D721Med (cell line): ENCODE results near the gene LDB2.

ENCODE experiments used
- DNase-seq: peaks from one replicate; pipeline ENCODE4 v3.0.0; 2011; ENCODE audit warnings: low spot score; ENCODE audit not compliant: insufficient read length
- FAIRE-seq: peaks from 2 replicates; lab custom pipeline; 2011; peaks lifted over from hg19 to GRCh38; lab: Jason Lieb, UNC
- TF ChIP-seq, protein P1 (sequence below): IDR thresholded peaks from 2 replicates; pipeline ENCODE4 v1.5.1; 2012; ENCODE audit warnings: mild to moderate bottlenecking, control low read depth; ENCODE audit not compliant: insufficient read depth; ENCODE audit errors: missing control alignments

Gene LDB2

DNA sequence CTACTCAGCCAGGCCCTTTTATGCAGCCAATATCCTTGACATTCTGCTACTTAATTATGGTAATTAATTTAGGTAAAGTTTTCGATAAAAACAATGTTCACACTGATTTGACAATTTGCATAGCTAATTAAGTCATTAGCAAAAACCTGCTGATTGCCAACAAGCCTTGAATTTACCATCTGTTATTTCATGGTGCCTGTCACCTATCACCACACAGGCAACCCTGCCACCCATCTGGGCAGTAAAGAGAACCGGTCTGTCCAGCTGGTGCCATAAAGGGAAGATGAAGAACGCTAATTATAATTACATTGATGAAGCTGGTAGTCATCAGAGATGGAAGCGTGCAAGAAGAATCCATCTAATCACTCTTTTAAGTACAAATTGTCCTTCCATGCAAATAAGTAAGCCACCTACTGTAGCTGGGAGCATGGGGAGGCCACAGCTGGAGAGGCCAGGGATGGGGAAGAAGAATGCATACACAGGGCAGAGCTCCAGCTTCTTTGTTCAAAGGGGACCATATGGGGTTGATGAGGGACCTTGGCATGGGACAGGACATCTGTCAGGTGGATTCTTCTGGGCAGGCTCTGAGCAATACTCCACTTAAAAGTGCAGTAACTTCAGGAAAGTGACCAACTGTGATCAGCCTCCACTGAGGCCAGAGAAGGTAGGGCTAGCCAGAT is 394.9 kb downstream of the LDB2 start:
- TF ChIP-seq, protein P1, sequence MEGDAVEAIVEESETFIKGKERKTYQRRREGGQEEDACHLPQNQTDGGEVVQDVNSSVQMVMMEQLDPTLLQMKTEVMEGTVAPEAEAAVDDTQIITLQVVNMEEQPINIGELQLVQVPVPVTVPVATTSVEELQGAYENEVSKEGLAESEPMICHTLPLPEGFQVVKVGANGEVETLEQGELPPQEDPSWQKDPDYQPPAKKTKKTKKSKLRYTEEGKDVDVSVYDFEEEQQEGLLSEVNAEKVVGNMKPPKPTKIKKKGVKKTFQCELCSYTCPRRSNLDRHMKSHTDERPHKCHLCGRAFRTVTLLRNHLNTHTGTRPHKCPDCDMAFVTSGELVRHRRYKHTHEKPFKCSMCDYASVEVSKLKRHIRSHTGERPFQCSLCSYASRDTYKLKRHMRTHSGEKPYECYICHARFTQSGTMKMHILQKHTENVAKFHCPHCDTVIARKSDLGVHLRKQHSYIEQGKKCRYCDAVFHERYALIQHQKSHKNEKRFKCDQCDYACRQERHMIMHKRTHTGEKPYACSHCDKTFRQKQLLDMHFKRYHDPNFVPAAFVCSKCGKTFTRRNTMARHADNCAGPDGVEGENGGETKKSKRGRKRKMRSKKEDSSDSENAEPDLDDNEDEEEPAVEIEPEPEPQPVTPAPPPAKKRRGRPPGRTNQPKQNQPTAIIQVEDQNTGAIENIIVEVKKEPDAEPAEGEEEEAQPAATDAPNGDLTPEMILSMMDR = no peak
- no peak for DNase-seq
- no peak for FAIRE-seq

DNA sequence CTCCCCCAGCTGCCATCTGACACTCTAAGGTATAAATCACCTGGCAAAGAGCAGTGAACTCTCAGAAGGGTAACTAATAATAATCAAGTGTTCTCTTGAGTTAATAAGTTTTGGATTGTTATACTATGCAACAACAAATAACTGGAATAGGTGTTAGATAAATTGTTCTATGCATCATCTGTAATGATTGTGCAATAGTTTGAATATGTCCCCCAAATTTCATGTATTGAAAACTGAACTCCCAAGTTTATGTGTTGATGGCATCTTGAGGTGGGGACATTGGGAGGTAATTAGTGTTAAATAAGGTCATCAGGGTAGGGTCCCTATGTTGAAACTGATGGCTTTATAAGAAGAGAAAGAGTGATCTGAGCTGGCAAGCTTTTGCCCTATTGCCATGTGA is 399.5 kb downstream of the LDB2 start:
- no peak for FAIRE-seq
- TF ChIP-seq, protein P1 = no peak
- DNase-seq = no peak

DNA sequence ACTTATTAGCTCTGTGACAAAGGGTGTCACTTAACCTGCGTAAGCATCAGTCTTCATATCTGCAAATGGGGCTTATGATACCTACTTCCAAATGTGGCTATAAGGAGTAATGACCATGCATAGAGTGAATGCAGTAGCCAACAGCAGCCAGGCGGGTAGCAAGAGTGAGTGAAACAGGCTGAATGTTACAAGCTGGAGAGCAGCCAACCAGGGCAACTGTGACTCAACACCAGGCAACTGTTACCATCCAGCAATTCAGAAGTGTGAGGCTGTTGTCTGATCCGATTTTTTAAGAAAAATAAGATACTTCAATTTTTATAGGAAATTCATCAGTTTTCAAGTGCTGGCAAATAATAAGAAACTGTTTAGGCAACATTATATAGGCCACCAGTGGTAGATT is 401.9 kb downstream of the LDB2 start:
- DNase-seq = no peak
- TF ChIP-seq, protein P1 = no peak
- FAIRE-seq = no peak

DNA sequence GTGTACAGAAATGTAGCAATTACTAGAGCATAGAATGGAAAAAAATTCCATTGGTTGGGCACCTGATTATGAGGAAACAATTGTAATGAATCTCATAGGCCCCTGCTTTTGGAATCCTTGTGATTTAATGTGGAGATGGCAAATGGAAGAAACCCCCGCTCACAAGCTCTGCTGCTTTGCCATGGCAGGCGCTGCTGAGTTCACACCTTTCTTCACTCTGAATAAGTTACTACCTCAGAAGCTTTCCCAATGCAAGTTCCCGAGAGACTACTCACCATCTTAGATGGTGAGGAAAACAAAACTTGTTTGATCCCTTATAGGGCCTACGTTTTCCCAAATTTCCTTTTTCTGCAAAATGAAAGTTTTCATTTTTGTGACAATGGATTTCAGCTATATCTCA is 405.6 kb downstream of the LDB2 start:
- DNase-seq (no peak), FAIRE-seq (no peak)
- TF ChIP-seq, protein P1 = no peak

DNA sequence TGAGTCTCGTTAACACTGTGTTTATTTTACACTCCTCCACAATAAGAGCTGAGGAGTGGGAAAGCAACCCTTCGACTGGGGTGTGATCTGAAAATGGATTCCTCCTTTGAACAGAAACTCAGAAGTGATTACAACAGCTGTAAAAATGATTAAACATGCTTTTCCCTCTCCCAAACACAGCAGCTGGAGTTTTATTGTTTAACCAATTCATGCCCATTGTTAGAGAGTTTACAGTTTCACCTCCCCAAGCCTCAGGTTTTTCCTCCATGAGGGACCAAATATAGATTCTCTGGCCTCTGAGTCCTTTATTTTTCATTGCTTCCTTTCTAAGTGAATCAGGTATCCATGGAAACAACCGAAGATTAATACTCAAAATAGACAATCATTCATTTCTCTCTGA is 409.2 kb downstream of the LDB2 start:
- TF ChIP-seq, protein P1 = no peak
- DNase-seq = no peak
- no peak for FAIRE-seq

DNA sequence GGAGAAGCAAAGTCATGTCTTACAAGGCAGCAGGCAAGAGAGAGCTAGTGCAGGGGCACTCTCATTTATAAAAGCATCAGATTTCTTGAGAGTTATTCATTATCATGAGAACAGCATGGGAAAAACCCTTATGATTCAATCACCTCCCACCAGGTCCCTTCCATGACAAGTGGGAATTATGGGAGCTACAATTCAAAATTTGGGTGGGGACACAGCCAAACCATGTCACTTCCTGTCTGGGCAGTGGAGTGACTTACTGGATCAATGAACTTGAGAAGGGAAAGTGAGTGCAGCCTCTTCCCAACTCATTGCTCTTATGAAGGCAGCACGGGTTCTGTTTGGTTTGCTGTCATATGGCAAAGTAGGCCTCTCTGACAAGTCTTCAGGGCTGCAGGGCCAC is 410.4 kb downstream of the LDB2 start:
- no peak for FAIRE-seq
- no peak for DNase-seq
- TF ChIP-seq, protein P1 = no peak

DNA sequence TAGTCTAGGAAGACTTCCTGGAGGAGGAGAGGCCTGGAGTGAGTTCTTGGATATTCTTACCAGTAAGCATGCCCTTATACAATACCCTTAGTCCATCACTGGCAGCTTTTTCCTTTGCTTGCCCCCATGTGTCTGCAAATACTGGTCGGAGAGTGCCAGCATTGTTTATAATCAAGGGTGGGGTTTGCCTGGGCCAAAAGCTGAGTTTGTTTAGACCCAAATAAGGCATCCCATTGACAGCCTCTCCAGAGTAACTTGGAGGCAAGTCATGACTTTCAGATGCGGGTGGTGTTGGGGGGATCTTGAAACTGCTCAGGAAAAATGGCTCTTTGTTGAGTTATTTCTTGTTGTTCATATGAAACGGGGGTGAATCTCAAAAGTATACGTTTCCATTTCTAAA is 413.7 kb downstream of the LDB2 start:
- no peak for DNase-seq
- TF ChIP-seq, protein P1 = no peak
- no peak for FAIRE-seq
